Stimulated activated CD4-positive, alpha-beta T cell treated with anti-CD3 and anti-CD28 coated beads, Interleukin-1b, Interleukin-23, amount 100 ng/mL, for 48 hours (primary cell): ENCODE data around the gene SMO.
"Not testable (repeated sequence)": the region's sequence is repeated elsewhere in the genome, so short reads cannot be mapped to it uniquely, and the experiment has no call there.

Experiments
- DNase-seq: peaks from one replicate; pipeline ENCODE4 v3.0.0-alpha.2; 2020

The SMO gene

DNA sequence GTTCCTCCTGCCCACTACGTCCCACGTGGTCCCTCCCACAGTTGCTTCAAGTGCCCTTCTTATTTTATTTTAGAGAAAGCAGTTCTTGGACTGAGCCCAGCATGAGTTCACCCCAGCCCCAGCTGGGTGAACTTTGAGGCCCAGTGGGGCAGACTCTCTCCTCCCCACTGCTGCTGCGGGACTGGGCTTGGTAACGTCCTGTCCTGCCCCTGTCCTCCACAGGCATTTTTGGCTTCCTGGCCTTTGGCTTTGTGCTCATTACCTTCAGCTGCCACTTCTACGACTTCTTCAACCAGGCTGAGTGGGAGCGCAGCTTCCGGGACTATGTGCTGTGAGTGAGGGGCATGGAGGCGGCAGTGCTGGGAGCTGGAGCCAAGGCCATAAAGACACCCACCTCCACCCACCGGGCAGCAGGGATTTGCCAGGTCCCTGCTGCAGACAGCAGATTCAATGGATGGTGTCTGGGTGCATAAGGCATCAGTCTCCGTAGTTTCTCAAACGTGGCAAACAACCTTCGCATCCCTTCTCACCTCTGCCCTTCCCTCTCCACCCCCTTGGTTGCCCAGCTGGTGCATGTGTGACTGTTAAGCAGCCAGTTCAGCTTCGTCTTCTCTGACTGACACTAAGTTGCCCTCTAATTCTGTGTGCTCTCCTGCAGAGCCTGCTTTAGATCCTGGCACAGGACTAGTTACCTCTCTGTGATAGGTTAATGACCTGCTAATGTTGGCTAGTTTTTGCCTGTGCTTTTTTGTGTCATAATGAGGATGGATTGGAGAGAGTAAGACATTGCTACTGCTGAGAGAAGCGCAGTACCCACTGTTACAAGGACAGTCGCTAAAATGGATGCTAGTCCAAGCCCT lies 20.9 kb downstream of the SMO start:
- no peak for DNase-seq

GRCh38 chr7:129210256-129210988 lies 22.0 kb downstream of the SMO start:
- peak; percentile 72 for DNase-seq

- no peak for DNase-seq
Measured at GRCh38 chr7:129210989-129211312, 22.5 kb downstream of the SMO start.

DNA sequence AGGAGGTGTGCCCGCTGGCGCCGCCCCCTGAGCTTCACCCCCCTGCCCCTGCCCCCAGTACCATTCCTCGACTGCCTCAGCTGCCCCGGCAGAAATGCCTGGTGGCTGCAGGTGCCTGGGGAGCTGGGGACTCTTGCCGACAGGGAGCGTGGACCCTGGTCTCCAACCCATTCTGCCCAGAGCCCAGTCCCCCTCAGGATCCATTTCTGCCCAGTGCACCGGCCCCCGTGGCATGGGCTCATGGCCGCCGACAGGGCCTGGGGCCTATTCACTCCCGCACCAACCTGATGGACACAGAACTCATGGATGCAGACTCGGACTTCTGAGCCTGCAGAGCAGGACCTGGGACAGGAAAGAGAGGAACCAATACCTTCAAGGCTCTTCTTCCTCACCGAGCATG lies 23.7 kb downstream of the SMO start:
- no peak for DNase-seq

GRCh38 chr7:129212596-129212995 lies 24.2 kb downstream of the SMO start:
- DNase-seq: no peak

- no peak for DNase-seq
Measured at GRCh38 chr7:129213828-129214227, 25.4 kb downstream of the SMO start.

GRCh38 chr7:129215691-129216090 lies 27.3 kb downstream of the SMO start:
- DNase-seq: not testable (repeated sequence)

GRCh38 chr7:129216101-129216715 lies 27.8 kb downstream of the SMO start:
- not testable (repeated sequence) for DNase-seq

GRCh38 chr7:129216821-129217416 lies 28.5 kb downstream of the SMO start:
- DNase-seq: not testable (repeated sequence)

- DNase-seq: peak; percentile 72
Measured at GRCh38 chr7:129218514-129219062, 30.2 kb downstream of the SMO start.

DNA sequence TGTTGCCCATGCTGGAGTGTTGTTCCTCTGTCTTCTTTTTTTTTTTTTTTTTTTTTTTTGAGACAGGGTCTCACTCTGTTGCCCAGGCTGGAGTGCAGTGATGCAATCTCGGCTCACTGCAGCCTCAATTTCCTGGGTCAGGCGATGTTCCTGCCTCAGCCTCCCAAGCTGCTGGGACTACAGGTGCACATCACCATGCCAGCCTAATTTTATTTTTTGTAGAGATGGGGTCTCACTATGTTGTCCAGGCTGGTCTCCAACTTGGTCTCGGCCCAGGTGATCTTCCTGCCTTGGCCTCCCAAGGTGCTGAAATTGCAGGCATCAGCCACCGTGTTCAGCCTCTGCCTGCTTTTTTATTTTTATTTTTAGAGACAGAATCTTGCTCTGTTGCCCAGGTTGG lies 30.7 kb downstream of the SMO start:
- not testable (repeated sequence) for DNase-seq

DNA sequence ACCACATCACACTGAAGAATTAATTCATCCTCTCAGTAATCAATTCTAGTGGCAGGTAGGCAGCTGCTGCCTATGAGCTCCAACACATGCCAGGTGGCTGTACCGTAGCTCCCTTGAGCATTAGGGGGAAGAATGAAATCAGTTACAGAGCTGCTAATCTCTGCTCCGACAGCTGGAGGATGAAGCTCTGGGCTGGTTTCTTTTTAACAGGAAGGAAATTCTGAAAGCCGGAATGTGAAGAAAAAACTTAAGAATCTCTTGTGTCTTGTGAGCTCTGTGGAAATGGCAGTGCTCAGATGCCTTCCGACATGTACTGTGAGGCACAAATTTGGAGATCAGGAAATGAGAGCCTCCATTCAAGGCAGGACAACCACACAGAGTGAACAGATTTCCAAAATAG lies 33.6 kb downstream of the SMO start:
- DNase-seq: no peak

DNA sequence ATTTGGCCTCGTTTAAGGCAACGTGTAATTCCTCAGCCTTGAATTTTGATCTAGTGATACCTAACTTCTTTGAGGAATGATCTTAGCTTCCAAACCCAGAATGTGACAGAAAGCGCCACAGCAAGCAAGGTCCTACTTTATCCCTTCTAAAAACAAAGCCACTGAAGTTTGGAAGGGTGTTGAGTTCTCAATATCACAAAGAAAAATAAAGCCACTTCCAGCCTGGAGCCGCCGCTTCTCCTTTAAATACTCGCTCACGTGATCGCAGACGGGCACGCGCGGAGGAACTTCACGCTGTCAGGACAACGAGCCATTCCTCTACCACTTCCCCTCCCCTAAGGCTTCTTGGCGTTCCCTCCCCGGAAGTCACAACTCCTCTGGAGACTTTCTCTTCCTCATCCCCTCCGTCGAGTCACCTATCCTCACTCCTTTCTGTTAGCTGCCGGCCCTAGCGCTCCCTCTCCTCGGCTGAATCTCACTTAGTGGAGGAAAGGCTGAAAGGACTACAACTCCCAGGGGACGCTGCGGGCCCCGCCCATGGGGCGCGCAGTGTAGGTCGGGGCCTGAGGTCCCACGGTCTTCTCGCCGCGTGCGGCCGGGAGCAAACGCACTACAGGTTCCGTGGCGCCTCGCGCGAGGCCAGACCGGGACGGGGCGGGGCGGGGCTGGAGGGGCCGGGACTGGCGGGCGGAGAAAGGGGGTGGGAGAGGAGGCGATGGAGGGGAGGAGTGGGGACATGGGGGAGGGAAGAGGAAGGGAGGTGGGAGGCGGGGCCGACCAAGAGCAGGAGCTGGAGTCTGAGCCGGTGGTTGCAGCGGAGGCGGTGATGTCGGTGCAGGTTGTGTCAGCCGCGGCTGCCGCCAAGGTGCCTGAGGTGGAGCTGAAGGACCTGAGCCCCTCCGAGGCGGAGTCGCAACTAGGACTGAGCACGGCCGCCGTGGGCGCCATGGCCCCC lies 36.1 kb downstream of the SMO start, which contains the start of gene AHCYL2:
Gene AHCYL2 (plus strand): TSS at position 780 of the 955 bp plus-strand sequence.
- DNase-seq: peak; percentile 97

GRCh38 chr7:129225206-129225930 lies 36.9 kb downstream of the SMO start:
- DNase-seq: peak; percentile 64

DNA sequence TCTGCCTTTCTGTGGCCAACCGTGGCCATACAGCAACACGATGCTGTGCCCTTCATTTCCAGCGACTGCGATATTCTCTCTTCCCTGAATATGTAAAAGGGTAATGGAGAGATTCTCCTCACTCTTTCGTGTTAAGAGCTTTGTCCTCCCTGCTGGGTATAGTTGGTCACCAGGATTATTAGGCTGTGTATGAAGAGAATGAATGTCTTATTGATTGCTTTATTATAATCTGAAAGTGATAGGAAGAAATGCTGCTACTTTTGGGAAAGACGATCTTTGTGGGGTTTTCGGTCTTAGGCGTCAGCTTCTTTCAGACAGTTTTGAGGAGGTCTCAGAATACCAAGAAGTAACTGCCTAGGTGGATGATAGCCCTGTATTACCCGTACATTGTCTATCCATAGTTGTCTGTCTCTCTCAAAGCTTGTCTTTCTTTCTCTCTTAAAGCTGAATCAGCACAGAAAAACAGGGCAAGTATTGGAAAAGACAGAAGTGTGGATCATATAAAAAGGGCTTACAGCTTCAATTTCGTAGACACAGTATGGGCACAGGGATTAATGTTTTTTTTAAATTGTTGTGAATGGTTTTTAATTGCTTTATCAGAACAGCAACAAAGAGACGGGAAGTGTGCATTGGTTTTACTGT lies 37.6 kb downstream of the SMO start:
- no peak for DNase-seq

- DNase-seq: no peak
Measured at GRCh38 chr7:129227646-129228578, 39.5 kb downstream of the SMO start.

- no peak for DNase-seq
Measured at GRCh38 chr7:129228633-129229032, 40.2 kb downstream of the SMO start.

DNA sequence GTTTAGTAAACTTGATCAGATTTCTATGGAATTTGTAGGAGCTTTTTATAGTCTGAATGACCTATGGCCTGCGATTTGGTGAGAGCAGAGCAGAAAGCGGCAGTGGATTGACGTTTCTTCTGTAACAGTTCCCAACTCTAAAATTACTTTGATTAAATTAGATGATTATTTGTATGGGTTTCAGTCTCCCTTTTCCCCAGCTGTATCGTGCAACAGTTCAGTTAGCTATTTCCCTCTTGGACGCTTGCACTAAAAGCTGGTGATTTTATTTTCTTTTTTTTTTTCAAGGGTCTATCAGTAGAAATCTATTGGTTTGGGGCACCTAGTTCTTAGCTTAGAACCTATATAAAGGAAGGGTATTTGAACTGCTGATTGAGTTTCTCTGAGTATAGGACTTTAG lies 43.2 kb downstream of the SMO start:
- no peak for DNase-seq

- no peak for DNase-seq
Measured at GRCh38 chr7:129238546-129238945, 50.1 kb downstream of the SMO start.
